ENCODE measurements around the gene ZFY. TPM values are rescaled to one million over a fixed set of nuclear protein-coding genes. Genes with fewer than 3 reads are reported as not detected.

The ZFY gene
- polyA plus RNA-seq, 1 of the 3 experiments (the other 2 are of a cell fraction) = not detected

- no peak overlapping the region for H3K4me2 ChIP-seq
- no peak overlapping the region for H2AFZ ChIP-seq (ENCODE audit: low read depth)
- no peaks in the 10 kb centered on the region for H3K27me3 ChIP-seq (ENCODE audit: insufficient read depth)
- H3K36me3 ChIP-seq (replicated peaks in 1 of 2; ENCODE audit: control insufficient read depth in 1 of 2, insufficient read depth in 2 of 2, low read length in 1 of 2) = no peaks in the 10 kb centered on the region
- no peaks in the 10 kb centered on the region for H3F3A ChIP-seq (replicated peaks; ENCODE audit: insufficient read depth)
- no CpG with 5 or more reads among the region's 1 CpG for WGBS (ENCODE audit: low lambda C conversion rate)
- H3K79me2 ChIP-seq (ENCODE audit: insufficient read depth) = no peaks in the 10 kb centered on the region
- H4K20me1 ChIP-seq (ENCODE audit: insufficient read depth) = no peaks in the 10 kb centered on the region
- H3K9ac ChIP-seq = no peak overlapping the region
- no peaks in the 10 kb centered on the region for H3K9me3 ChIP-seq
- TF ChIP-seq SMC3 (IDR thresholded peaks at IDR 0.05; ENCODE audit: low read depth, low read length) (no peak), USF2 (IDR thresholded peaks at IDR 0.05; ENCODE audit: borderline replicate concordance, low read depth, low read length) (no peak), MXI1 (IDR thresholded peaks at IDR 0.05; ENCODE audit: low read depth, low read length) (no peak), GABPA (IDR thresholded peaks at IDR 0.05; ENCODE audit: low read depth) (no peak), CHD2 (IDR thresholded peaks at IDR 0.05; ENCODE audit: low read length, partially characterized antibody) (no peak), GATA2 (CRISPR knock-in tag; IDR thresholded peaks at IDR 0.05) (no peak), ELF1 (IDR thresholded peaks at IDR 0.05) (no peak), TEAD4 (IDR thresholded peaks at IDR 0.05; ENCODE audit: borderline replicate concordance, insufficient read depth) (no peak), IRF3 (IDR thresholded peaks at IDR 0.05; ENCODE audit: low read depth, low read length) (no peak)
- ChIA-PET CTCF (no interaction called here), POLR2A (no interaction called here)
- no peak overlapping the region for H3K4me3 ChIP-seq (ENCODE audit: low read depth in 2 of 2, low read length in 1 of 2)
- no peak overlapping the region for H3K27ac ChIP-seq (ENCODE audit: low read depth in 2 of 2, low read length in 1 of 2)
- no peak for DNase-seq
- H3K9me2 ChIP-seq = no peaks in the 10 kb centered on the region
- no peaks in the 10 kb centered on the region for H3K4me1 ChIP-seq (ENCODE audit: control insufficient read depth in 1 of 2, insufficient read depth in 2 of 2, low read depth in 1 of 2, low read length in 1 of 2)
Measured at GRCh38 chrY:2907356-2907755, 27.8 kb upstream of the ZFY start.

GRCh38 chrY:2913066-2913815 is 21.9 kb upstream of the ZFY start:
- Histone ChIP-seq H3K27me3 (ENCODE audit: insufficient read depth) (no peaks in the 10 kb centered on the region), H4K20me1 (ENCODE audit: insufficient read depth) (no peaks in the 10 kb centered on the region), H3K9ac (no peak overlapping the region), H3K36me3 (replicated peaks in 1 of 2; ENCODE audit: control insufficient read depth in 1 of 2, insufficient read depth in 2 of 2, low read length in 1 of 2) (no peaks in the 10 kb centered on the region), H3K79me2 (ENCODE audit: insufficient read depth) (no peaks in the 10 kb centered on the region), H3K9me2 (no peaks in the 10 kb centered on the region), H2AFZ (ENCODE audit: low read depth) (no peak overlapping the region), H3K4me2 (no peak overlapping the region), H3K4me3 (ENCODE audit: low read depth in 2 of 2, low read length in 1 of 2) (no peak overlapping the region), H3F3A (replicated peaks; ENCODE audit: insufficient read depth) (no peaks in the 10 kb centered on the region), H3K4me1 (ENCODE audit: control insufficient read depth in 1 of 2, insufficient read depth in 2 of 2, low read depth in 1 of 2, low read length in 1 of 2) (no peaks in the 10 kb centered on the region), H3K9me3 (no peaks in the 10 kb centered on the region), H3K27ac (ENCODE audit: low read depth in 2 of 2, low read length in 1 of 2) (no peak overlapping the region)
- no peak for DNase-seq
- ChIA-PET CTCF (no interaction called here), POLR2A (no interaction called here)
- TF ChIP-seq ZBTB33 (IDR thresholded peaks at IDR 0.05; ENCODE audit: borderline replicate concordance, low read depth) (no peak), PBX3 (IDR thresholded peaks at IDR 0.05) (no peak), RCOR1 (IDR thresholded peaks at IDR 0.05; ENCODE audit: low read length) (no peak), EZH2phosphoT487 (IDR thresholded peaks at IDR 0.05; ENCODE audit: borderline replicate concordance, low read depth) (no peak), NRF1 (IDR thresholded peaks at IDR 0.05; ENCODE audit: low read depth, low read length) (no peak), USF1 (IDR thresholded peaks at IDR 0.05; ENCODE audit: borderline replicate concordance, low read depth) (no peak), TAF1 (IDR thresholded peaks at IDR 0.05; ENCODE audit: borderline replicate concordance, low read depth, low read length) (no peak), RXRA (IDR thresholded peaks at IDR 0.05; ENCODE audit: borderline replicate concordance, low read depth) (no peak), NFIC (IDR thresholded peaks at IDR 0.05; ENCODE audit: borderline replicate concordance) (no peak), SIN3A (IDR thresholded peaks at IDR 0.05; ENCODE audit: borderline replicate concordance, low read depth, low read length) (no peak), GABPA (IDR thresholded peaks at IDR 0.05; ENCODE audit: low read depth) (no peak), RFX5 (IDR thresholded peaks at IDR 0.05; ENCODE audit: low read length) (no peak)

All from SK-N-SH (cell line).